ENCODE results near the gene ATP8A1. TPM values are rescaled to one million over a fixed set of nuclear protein-coding genes. Genes with fewer than 3 reads are reported as not detected.

Gene ATP8A1
- total RNA-seq, 2 donors from 2014 or later, result 43.3 to 59.2 TPM

Other genes starting within 250 kb of the ATP8A1 start
- not detected for gene GRXCR1, start 235.6 kb upstream of the ATP8A1 start, total RNA-seq